Left ventricle myocardium inferior (tissue), 1 donor: ENCODE results near the gene PRKCE. TPM values are rescaled to one million over a fixed set of nuclear protein-coding genes. Genes with fewer than 3 reads are reported as not detected.

Source experiments
- DNase-seq: peaks from one replicate; pipeline ENCODE4 v3.0.0-alpha.2; 2020
- H3K27ac ChIP-seq: fragments of 200-600 bp; replicated peaks from 2 replicates; pipeline ENCODE4 v1.8.0; 2021
- H3K27me3 ChIP-seq: fragments of 200-600 bp; 2 replicates; pipeline ENCODE4 v1.8.0; 2021; ENCODE audit warnings: low read depth
- H3K36me3 ChIP-seq: fragments of 200-600 bp; 2 replicates; pipeline ENCODE4 v1.8.0; 2021
- H3K4me1 ChIP-seq: fragments of 200-600 bp; 2 replicates; pipeline ENCODE4 v1.8.0; 2021
- H3K4me3 ChIP-seq: fragments of 200-600 bp; 2 replicates; pipeline ENCODE4 v1.8.0; 2021; ENCODE audit warnings: mild to moderate bottlenecking, moderate library complexity
- H3K9me3 ChIP-seq: fragments of 200-600 bp; replicated peaks from 2 replicates; pipeline ENCODE4 v1.8.0; 2021
- CTCF ChIP-seq: fragments of 200-600 bp; IDR thresholded peaks from 2 replicates; pipeline ENCODE4 v1.8.0; 2021; ENCODE audit warnings: antibody characterized with exemption, mild to moderate bottlenecking, borderline replicate concordance
- intact Hi-C: fragments of 100-400 bp; cut with micrococcal nuclease; formaldehyde crosslinking; loops from one replicate; pipeline ENCODE4 v1.11.0; 2022
- total RNA-seq: library from RNA; stranded (reverse); fragmentation: NEBNext Ultra II Directional; extraction: Animal tissue kit (Norgen Biotek cat#: 25700); gene quantifications from one replicate; pipeline ENCODE4 v1.2.1, GENCODE V29; 2021
- donor health status: DM: no; HTN: yes; CAD: no; lungs with severe emphysema.

PRKCE gene
- total RNA-seq, 1 donor from 2014 or later = 14.7 TPM

DNA sequence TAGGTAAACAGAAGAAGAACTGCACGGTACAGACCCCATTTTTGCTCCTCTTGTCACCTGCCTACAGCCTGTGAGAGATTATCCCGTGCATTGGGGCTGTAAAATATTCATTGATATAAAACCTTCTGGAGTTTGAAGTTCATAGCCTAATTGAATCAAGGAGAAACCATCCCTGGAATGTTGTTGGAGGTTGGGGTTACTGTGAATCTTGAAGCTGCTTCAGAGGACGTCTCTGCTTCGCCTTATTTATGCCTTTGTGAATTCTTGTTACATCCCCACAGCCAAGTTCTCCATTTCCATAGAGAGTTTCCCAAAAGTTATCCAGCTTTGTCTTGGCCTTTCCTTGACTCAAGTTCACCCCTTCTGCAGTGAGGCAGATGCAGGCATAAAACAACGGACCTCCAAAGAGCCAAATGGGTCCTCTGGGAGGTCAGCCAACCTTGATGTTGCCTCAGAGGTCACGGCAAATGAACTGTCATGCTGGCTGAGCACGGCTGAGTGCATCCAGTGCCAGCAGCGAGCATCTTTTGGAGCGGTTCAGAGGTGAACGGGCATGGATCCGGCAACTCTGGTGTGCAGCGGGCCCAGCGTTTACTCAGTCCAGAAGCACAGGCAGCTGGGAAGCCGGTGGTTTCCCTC lies 317.6 kb downstream of the PRKCE start:
- Histone ChIP-seq H3K9me3 (no peaks in the 10 kb centered on the region), H3K27me3 (no peaks in the 10 kb centered on the region), H3K36me3 (no peaks in the 10 kb centered on the region), H3K4me1 (peaks cover 21% of the 10 kb centered on the region), H3K4me3 (no peak overlapping the region), H3K27ac (no peak overlapping the region)
- DNase-seq = no peak
- intact Hi-C loops = no loop called here
- TF ChIP-seq CTCF = no peak

DNA sequence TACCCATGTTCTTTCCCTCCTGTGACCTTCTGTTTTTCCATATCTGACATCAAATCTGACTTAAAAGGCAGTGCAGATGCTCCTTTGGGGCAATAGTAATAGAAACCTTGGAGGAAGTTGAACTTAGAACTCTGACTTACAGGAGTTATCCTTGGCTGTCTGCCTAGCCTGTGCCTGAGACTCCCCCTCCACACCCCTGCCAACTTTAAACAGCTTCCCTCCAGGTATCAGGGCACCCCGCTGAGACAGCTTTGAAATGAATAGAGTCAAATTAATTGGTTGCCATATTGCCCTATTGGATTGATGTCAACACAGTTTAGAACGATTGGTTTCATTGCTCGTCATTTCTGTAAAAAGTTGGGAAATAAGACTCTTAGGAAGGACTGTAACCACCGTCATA lies 322.0 kb downstream of the PRKCE start:
- H3K36me3 ChIP-seq = peaks cover 4% of the 10 kb centered on the region
- intact Hi-C loops = no loop called here
- no peak for TF ChIP-seq CTCF

DNA sequence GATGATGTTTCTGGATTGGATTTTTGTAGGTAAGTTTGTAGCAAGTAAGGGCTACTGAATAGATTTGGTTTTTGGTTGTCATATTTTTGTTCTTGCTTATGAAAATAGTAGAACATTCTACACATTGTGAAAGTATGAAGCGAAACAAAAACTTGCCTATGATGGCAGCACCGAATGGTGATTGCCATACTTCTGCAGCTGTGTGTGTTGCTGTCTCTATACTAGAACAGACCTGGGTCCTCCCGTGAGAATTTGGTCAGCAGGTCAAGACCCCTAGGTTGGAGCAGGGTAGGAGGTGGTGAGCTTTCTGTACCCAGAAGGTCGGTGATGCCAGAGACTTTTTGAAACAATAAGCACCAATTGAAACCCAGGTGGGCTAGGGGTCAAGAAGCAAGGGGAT lies 322.6 kb downstream of the PRKCE start:
- intact Hi-C loops = no loop called here
- Histone ChIP-seq H3K36me3 (peaks cover 11% of the 10 kb centered on the region), H3K27me3 (no peaks in the 10 kb centered on the region), H3K4me1 (no peaks in the 10 kb centered on the region), H3K9me3 (no peaks in the 10 kb centered on the region), H3K4me3 (no peak overlapping the region), H3K27ac (no peak overlapping the region)
- no peak for TF ChIP-seq CTCF
- no peak for DNase-seq

More for the DNA sequence above, 322.0 kb downstream of the PRKCE start:
- Histone ChIP-seq H3K27me3 (no peaks in the 10 kb centered on the region), H3K4me1 (no peaks in the 10 kb centered on the region), H3K27ac (no peak overlapping the region), H3K4me3 (no peak overlapping the region), H3K9me3 (no peaks in the 10 kb centered on the region)
- no peak for DNase-seq

DNA sequence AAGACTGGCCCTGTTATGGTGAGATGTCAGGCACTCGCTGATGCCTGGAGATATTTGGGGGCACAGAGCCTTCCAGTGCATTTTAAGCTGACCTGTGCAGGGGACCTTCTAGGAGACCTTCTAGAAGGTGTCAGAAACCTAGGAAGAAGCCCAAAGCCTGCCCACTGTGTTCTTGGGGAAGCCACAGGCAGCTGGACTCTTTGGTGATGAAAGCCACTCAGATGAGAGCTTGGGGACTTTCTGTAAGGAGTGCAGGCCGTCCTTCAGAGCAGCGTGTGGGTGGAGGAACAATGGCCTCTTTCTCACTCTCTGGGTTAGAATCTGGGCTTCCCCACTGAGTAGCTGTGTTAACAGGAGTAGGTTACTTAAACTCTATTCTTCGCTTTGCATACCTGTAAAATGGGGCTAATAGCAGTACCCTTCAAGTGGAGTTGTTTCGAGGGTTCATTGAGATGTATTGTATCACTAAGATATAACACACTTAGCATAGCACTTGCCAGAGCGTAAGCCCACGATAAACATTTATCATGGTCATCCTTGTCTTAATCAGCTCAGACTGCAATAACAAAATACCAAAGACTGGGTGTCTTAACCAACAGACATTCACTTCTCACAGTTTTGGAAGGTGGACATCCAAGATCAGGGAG lies 323.4 kb downstream of the PRKCE start:
- peaks cover 3% of the 10 kb centered on the region for H3K4me1 ChIP-seq
- H3K9me3 ChIP-seq = no peaks in the 10 kb centered on the region
- intact Hi-C loops = no loop called here
- peaks cover 11% of the 10 kb centered on the region for H3K36me3 ChIP-seq
- no peaks in the 10 kb centered on the region for H3K27me3 ChIP-seq
- TF ChIP-seq CTCF = no peak
- no peak for DNase-seq
- H3K4me3 ChIP-seq = no peak overlapping the region
- H3K27ac ChIP-seq = no peak overlapping the region

- Histone ChIP-seq H3K27me3 (no peaks in the 10 kb centered on the region), H3K9me3 (no peaks in the 10 kb centered on the region), H3K4me1 (peaks cover 6% of the 10 kb centered on the region), H3K36me3 (peaks cover 11% of the 10 kb centered on the region), H3K27ac (no peak overlapping the region), H3K4me3 (no peak overlapping the region)
- intact Hi-C loops = no loop called here
- TF ChIP-seq CTCF = no peak
- DNase-seq = no peak
These were observed 324.5 kb downstream of the PRKCE start for GRCh38 chr2:45975752-45976517.
